ENCODE data around the gene MPP2.
"Not testable (repeated sequence)": the region's sequence is repeated elsewhere in the genome, so short reads cannot be mapped to it uniquely, and the experiment has no call there.

MPP2 gene

GRCh38 chr17:43907425-43907981 is at the start of gene MPP2:
TSS of gene MPP2 (minus strand) at chr17:43907536. CDS start at chr17:43904460, 3,076 bp downstream.
- peak; percentile 46 for DNase-seq (ENCODE audit: low read depth)

DNA sequence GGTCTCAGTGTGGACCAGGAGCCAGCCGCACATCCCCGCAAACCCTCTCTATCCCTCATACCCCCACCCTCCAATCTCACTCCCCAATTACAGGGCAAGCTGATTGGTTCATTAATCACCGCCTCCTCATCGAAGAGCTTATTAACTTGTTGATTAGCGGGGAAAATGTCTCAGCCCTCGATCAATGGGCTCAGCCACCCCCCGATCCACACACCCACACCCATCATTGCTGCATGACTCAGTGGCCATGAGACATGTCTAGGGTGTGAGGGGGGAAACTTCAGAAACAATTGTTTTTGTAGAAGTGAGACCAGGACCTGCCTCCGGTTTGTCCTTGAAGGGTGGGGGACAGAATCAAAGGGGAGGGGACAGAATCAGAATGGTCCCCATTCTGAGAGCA is 48.9 kb upstream of the MPP2 start:
- no peak for DNase-seq (ENCODE audit: low read depth)

DNA sequence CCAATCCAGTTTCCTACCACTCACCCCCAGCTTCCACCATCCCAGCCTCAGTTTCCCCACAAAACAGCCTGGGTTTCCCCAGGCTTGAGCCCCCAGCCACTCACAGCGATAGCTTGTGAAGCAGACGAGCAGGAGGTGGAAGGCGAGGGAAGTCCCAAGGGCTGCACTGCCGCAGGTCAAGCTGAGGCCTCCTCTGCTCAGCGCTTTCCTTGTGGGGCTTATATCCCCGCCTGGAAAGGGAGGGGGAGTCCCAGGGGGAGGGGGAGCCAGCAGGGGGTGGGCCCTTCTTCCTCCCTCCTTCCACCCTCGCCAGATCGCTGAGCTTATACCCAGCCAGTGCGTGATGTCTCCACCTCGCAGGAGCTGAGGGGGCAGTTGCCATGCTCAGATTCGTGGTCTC is 46.4 kb upstream of the MPP2 start, which contains the start of gene PYY:
Gene PYY, minus strand, starts transcription at position 195 of the 400 bp plus-strand sequence. CDS start 457 bp downstream, outside the sequence.
- no peak for DNase-seq (ENCODE audit: low read depth)

- DNase-seq (ENCODE audit: low read depth), result no peak
These were observed 45.7 kb upstream of the MPP2 start for GRCh38 chr17:43952724-43953666.

DNA sequence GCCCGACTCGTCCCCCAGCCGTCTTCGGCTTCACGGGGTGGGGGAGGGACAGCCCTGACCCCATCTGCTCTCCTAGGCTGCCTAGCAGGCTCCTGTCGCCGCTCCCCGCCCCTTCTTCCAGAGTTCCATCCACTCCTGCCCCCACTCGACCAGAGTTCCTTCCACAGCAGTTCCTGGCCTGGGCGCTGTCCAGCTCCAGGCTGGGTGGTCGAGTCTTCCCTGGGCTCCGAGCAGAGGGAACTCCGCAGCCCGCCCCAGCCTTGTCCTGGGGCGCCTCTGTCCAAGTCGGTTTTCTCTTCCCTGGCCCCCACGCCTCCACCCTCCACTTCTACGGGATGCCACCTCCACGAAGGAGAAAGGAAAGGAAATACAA is 45.0 kb upstream of the MPP2 start:
- DNase-seq (ENCODE audit: low read depth), result no peak

DNA sequence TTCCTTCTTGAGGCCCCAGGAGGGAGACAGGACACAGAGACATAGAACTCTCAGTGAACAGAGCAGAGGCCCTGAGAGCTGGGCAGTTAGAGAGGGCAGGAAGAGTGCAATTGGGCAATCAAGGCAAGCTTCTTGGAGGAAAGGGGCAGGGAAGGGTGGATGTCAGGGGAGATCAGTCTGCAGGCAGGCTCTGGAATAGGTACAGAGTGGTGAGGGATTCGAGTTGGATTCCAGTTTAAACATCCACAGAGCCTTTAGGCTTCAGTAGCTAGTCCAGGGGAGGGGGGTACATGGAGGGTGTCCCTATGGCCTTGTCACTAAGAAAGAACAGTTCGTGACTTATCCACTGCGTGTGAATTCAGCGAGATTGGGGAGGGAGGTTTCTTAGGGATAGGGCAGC is 44.4 kb upstream of the MPP2 start:
- no peak for DNase-seq (ENCODE audit: low read depth)

DNA sequence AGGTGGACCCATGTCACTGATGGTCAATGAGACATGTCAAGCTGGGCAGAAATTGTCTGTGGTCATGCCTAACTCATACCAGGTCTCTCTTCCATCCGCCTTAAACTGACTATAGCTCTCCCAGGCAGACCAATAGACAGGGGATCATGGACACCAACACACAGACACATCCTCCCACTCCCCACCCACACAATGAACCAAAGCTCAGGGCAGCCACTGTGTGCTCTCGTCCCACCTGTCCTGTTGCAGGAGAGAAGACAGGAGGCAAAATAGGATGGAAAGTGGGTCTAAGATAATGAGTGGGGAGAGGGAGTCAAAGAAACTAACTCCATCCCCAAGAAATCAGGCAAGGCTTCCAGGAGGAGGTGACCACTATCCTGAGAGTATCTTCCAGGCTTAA is 43.2 kb upstream of the MPP2 start:
- DNase-seq (ENCODE audit: low read depth), result no peak

DNA sequence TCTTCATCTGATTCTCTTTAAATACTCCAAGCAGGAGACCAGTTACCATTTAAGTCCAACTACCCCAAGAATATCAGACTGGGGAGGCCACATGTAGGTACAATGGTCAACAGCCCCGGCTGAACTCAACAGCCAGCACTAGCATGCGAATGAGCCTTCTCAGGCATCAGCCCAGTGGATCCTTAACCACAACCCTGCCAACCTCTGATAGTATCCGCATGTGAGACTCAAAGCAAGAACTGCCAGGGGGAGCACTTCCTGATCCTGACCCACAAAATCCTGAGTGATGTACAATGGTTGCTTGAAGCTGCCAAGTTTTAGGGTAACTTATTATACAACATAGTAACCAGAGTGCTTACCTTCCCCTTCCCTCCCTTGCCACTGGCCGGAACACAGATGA is 42.4 kb upstream of the MPP2 start:
- DNase-seq (ENCODE audit: low read depth), result peak; percentile 21

DNA sequence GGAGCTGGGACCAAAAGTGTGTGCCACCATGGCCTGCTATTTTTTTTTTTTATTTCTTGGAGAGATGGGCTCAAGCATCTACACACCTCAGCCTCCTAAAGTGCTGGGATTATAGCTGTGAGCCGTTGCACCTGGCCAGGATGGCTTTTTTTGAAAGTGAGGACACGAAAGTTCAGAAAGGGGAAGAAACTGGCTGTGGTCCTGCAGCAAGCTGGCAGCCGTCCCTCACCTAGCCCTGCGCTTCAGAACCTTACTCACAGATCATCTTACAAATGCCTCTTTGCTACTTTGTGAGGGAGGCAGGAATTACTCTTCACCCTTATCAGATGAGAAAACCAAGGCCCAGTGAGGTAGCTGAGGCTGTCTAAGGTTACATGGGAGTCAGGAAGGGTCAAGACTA is 39.4 kb upstream of the MPP2 start:
- DNase-seq (ENCODE audit: low read depth), result no peak

DNA sequence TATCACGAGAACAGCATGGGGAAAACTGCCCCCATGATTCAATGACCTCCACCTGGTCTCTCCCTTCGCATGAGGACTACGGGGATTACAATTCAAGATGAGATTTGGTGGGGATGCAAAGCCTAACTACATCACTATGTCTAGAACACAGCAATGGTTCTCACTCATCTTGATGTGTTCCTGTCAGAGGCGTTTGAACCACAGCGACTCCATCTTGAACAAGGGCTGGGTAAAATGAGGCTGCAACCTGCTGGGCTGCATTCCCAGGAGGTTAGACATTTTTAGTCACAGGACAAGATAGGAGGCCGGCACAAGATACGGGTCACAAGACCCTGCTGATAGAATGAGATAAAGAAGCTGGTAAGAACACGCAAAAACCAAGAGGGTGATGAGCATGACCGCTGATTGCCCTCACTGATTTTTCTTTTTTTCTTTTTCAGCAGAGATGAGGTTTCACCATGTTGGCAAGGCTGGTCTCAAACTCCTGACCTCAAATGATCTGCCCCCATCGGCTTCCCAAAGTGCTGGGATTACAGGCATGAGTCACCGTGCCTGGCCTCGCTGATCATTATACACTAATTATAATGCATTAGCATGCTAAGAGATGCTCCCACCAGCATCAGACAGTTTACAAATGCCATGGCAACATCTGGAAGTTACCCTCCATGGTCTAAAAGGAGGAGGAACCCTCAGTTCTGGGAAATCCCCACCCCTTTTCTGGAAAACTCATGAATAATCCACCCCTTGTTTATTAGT is 37.9 kb upstream of the MPP2 start:
- DNase-seq (ENCODE audit: low read depth), result peak; percentile 62

DNA sequence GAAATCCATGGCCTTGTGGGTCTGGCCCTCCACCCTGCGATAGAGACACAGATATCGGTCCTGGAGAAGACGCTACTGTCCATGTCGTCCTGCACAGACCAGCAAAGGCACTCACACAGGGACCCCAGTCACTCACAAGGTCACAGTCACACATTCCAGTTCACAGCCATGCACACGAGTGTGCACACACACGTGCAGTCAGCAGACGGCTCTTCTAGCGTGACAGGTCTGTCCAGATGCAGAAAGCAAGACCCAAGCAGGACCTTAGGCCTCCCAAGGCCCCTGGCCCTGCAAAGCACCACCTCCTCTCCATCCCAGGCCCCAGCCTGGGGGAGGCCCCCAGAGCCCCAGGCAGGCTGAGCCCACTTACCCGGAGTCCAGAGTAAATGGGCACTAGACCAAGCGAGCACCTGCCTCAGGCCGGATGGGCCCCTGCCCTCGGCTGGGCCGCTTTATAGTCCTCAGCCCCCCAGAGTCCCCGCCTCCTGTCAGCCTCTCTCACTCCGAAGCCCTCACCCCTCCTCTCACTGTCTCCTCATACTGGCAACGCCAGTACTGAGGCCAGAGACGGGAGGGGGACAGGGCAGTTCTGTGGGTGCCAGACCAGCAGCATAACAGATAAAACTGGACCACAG is 34.8 kb upstream of the MPP2 start, which contains the start of gene PPY:
Gene PPY, minus strand, starts transcription at position 426 of the 635 bp plus-strand sequence. CDS start 822 bp downstream, outside the sequence.
- no peak for DNase-seq (ENCODE audit: low read depth)

GRCh38 chr17:43940630-43941029 is 33.3 kb upstream of the MPP2 start:
- DNase-seq (ENCODE audit: low read depth), result peak; percentile 14

DNA sequence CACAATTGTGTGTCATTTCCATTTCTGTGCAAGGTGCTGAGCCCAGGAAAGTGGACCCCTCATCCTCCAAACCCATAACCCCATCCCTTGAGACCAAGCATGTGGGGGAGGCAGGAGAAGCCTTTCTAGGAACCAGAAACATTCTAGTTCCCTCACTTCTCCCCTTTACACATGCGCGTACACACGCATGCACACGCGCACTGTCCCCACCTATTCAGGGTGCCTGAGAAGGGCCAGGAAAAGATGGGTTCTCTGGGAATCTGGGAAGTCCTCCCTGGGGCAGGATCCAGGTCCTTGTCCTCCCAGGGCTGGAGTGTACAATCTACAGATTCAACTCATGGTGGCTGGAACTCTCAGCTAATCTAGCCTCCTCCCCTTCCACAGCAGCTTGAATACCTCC is 32.5 kb upstream of the MPP2 start:
- no peak for DNase-seq (ENCODE audit: low read depth)

- not testable (repeated sequence) for DNase-seq (ENCODE audit: low read depth)
These were observed 32.1 kb upstream of the MPP2 start for GRCh38 chr17:43939452-43939851.

GRCh38 chr17:43938838-43939182 is 31.5 kb upstream of the MPP2 start:
- no peak for DNase-seq (ENCODE audit: low read depth)

GRCh38 chr17:43936434-43936833 is 29.1 kb upstream of the MPP2 start:
- DNase-seq (ENCODE audit: low read depth), result no peak

- no peak for DNase-seq (ENCODE audit: low read depth)
These were observed 28.6 kb upstream of the MPP2 start for GRCh38 chr17:43935926-43936261.

DNA sequence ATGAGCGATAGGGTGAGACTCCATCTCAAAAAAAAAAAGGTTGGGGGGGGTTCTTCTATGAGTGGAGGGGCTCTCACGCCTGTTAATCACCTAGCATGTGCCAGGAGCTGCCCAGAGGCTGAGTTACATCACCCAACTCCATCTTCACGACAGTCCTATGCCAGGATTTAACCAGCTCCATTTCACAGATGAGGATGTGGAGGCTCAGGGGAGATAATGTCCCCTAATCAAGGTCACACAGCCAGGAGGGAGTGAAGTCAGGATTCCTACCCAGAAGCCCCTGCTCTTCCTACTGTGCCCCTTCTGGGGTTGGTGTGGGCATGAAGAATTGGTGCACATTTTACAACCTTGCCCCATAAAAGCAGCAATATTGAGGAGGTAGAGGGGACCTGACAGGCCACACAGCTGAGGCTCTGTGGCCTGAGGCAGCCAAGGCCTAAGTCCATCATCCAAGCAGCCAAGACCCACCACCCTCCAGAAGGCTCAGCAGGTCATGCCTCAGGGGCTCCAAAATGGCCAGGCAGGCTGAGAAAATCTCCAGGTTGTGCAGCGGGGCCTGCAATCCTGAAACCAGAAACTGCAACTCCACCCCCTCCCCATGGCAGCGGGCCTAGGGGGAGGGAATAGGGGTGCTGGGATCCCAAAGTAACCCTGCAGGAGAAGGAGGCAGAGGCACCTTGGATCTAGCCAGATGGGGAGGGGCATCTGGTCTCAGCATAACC is 28.0 kb upstream of the MPP2 start:
- no peak for DNase-seq (ENCODE audit: low read depth)

DNA sequence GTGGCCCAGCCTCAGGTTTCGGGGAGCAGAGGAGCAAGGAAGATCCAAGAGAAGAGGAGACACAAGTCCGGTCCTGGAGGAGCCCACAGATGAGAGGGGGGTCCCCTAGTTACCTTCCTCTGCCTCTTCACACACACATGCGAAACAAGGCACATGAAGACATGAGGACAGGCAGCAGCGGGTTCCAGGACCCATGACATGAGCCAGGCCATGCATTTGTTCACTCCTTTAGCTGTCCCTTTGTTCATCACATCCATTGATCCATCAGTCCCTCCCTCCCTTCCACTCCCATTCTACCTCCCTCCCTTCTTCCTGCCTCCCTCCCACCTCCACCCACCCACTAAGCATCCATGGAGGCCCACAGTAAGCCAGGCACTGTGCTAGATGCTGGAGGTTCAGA is 25.6 kb upstream of the MPP2 start:
- no peak for DNase-seq (ENCODE audit: low read depth)

DNA sequence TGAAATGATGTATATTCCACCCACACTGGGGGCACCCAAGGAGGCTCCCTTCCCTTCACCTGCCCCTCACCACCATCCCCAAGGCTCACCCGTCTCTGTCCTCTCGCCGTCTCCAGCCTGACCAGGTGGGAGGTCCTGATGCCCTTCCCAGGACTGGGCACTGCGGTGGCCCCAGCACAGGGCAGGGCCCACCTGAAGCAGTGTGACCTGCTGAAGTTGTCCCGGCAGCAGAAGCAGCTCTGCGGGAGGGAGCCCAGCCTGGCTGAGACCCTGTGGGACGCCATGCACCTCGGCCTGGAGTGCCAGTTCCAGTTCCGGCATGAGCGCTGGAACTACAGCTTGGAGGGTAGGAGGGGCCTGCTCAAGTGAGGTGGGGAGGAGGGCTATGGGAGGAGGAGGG is 25.0 kb upstream of the MPP2 start:
- DNase-seq (ENCODE audit: low read depth), result no peak

DNA sequence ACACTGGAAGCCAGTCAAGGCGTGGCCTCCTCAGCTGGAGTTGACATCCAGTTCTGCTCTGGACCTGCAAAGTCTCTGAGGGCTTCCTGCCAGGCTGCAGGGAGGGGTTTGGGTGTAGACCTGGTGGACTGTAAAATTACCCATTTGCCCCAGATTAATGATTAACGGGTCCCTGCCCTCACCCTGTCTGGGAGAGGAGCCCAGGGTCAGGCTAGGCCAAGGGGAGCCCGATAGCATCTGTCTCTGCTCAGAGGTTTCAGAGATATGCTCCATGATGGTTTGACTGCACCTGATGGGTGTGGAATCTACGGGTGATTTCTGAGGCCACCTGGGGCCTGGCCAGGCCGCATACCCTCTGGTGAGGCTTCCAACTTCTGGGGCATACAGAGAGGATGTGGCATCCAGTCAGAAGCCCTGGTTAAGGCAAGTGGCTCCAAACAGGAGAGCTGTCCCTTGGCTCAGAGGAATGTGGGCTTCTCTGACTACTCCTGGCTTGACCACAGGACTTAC is 23.8 kb upstream of the MPP2 start:
- DNase-seq (ENCODE audit: low read depth), result no peak

DNA sequence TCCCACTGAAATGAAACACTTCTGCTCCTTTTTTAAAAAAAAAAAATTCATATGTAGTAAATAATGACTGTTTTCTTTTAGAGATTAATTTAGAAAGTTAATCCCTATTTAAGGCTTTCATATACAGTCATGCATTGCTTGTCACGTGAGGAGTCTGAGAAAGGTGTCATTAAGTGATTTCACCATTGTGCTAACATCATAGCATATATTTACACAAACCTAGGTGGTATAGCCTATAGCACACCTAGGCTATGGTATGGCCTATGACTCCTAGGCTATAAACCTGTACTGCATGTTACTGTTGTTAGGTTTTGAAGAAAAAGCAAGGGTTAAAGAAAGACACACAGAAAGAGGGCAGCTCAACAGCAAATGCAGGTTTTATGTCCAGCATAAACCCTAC is 21.3 kb upstream of the MPP2 start:
- no peak for DNase-seq (ENCODE audit: low read depth)
